CD14-positive monocyte (primary cell): ENCODE measurements around the gene NIF3L1. TPM values are rescaled to one million over a fixed set of nuclear protein-coding genes. Genes with fewer than 3 reads are reported as not detected.

Experiments used
- DNase-seq, 3 donors: peaks; one replicate each; pipeline ENCODE4 v3.0.0-alpha.2; 2011 to 2022
- H2AFZ ChIP-seq: 2 replicates; pipeline ENCODE4 v1.6.0; 2012; ENCODE audit warnings: mild to moderate bottlenecking, low read depth, low read length, inconsistent platforms; ENCODE audit not compliant: insufficient read depth, poor library complexity, severe bottlenecking
- H3K27ac ChIP-seq, 2 donors: 1 replicate in 1 of 2; 2 replicates in 1 of 2; pipeline ENCODE4 v1.5.1; 2012 to 2013; ENCODE audit warnings: low read length in 2 of 2, control low read depth in 1 of 2, inconsistent platforms in 1 of 2, low read depth in 1 of 2, mild to moderate bottlenecking in 1 of 2
- H3K27me3 ChIP-seq, 2 donors: one replicate each; pipeline versions ENCODE4 v1.6.0 to v1.6.1; 2011 to 2013; ENCODE audit warnings: low read length in 2 of 2; ENCODE audit not compliant: control insufficient read depth in 2 of 2, insufficient read depth in 2 of 2
- H3K36me3 ChIP-seq, 2 donors: replicated peaks in 1 of 2; 1 replicate in 1 of 2; 2 replicates in 1 of 2; pipeline versions ENCODE4 v1.5.1 to v1.6.1; 2012 to 2013; ENCODE audit warnings: low read length in 2 of 2, control low read depth in 1 of 2, inconsistent platforms in 1 of 2, mild to moderate bottlenecking in 1 of 2; ENCODE audit not compliant: insufficient read depth in 2 of 2, control insufficient read depth in 1 of 2
- H3K4me1 ChIP-seq, 2 donors: 1 replicate in 1 of 2; 2 replicates in 1 of 2; pipeline versions ENCODE4 v1.5.1 to v1.6.1; 2012 to 2013; ENCODE audit warnings: low read length in 2 of 2, control low read depth in 1 of 2, inconsistent platforms in 1 of 2, mild to moderate bottlenecking in 1 of 2, moderate library complexity in 1 of 2; ENCODE audit not compliant: insufficient read depth in 2 of 2, control insufficient read depth in 1 of 2
- H3K4me2 ChIP-seq: replicated peaks from 2 replicates; pipeline ENCODE3; 2012; ENCODE audit warnings: low read length, moderate library complexity, mild to moderate bottlenecking; ENCODE audit not compliant: poor library complexity, severe bottlenecking; ENCODE audit errors: extremely low read depth
- H3K4me3 ChIP-seq, 3 experiments: fragments of 200-600 bp in 1 of 3; sonication (generic) in 1 of 3; replicated peaks in 1 of 3; 1 replicate in 2 of 3; 2 replicates in 1 of 3; pipeline ENCODE4 v1.5.1; 2011 to 2013; ENCODE audit warnings: low read length in 3 of 3, mild to moderate bottlenecking in 3 of 3, control low read depth in 2 of 3, low read depth in 2 of 3, inconsistent platforms in 1 of 3, moderate library complexity in 1 of 3
- H3K79me2 ChIP-seq: 2 replicates; pipeline ENCODE4 v1.6.0; 2012; ENCODE audit warnings: mild to moderate bottlenecking, control low read depth, inconsistent platforms, low read length, moderate library complexity; ENCODE audit not compliant: insufficient read depth
- H3K9ac ChIP-seq: 2 replicates; pipeline ENCODE4 v1.6.0; 2017; ENCODE audit warnings: low read length, mild to moderate bottlenecking; ENCODE audit not compliant: insufficient read depth, poor library complexity, severe bottlenecking
- H3K9me3 ChIP-seq, 2 donors: replicated peaks in 1 of 2; 1 replicate in 1 of 2; 2 replicates in 1 of 2; pipeline versions ENCODE4 v1.5.1 to v1.6.1; 2012 to 2013; ENCODE audit warnings: low read length in 2 of 2, control low read depth in 1 of 2; ENCODE audit not compliant: control insufficient read depth in 1 of 2, insufficient read depth in 1 of 2
- H4K20me1 ChIP-seq: 2 replicates; pipeline ENCODE4 v1.6.0; 2012; ENCODE audit warnings: mild to moderate bottlenecking, low read length, control low read depth, moderate library complexity; ENCODE audit not compliant: insufficient read depth
- H3K27ac Mint-ChIP-seq, 7 donors: one replicate each; pipeline ENCODE4 v1.8.0; 2020; ENCODE audit warnings: mild to moderate bottlenecking in 7 of 7, mixed read lengths in 7 of 7, moderate library complexity in 6 of 7, inconsistent platforms in 2 of 7
- H3K27me3 Mint-ChIP-seq, 3 donors: one replicate each; pipeline ENCODE4 v1.8.0; 2021 to 2022; ENCODE audit warnings: low read depth in 3 of 3, mild to moderate bottlenecking in 3 of 3, mixed read lengths in 3 of 3, moderate library complexity in 3 of 3, inconsistent platforms in 1 of 3
- H3K36me3 Mint-ChIP-seq, 2 donors: one replicate each; pipeline ENCODE4 v1.8.0; 2020; ENCODE audit warnings: mixed read lengths in 2 of 2, inconsistent platforms in 1 of 2, mild to moderate bottlenecking in 1 of 2
- H3K4me1 Mint-ChIP-seq: one replicate; pipeline ENCODE4 v1.8.0; 2020; ENCODE audit warnings: mild to moderate bottlenecking, mixed read lengths
- H3K4me3 Mint-ChIP-seq, 2 donors: one replicate each; pipeline ENCODE4 v1.8.0; 2020; ENCODE audit warnings: mild to moderate bottlenecking in 2 of 2, mixed read lengths in 2 of 2, moderate library complexity in 1 of 2
- H3K9me3 Mint-ChIP-seq, 7 donors: one replicate each; pipeline ENCODE4 v1.8.0; 2020 to 2022; ENCODE audit warnings: mixed read lengths in 7 of 7, mild to moderate bottlenecking in 6 of 7, moderate library complexity in 6 of 7, inconsistent platforms in 2 of 7
- WGBS: methylation state at CpG from one replicate; pipeline ENCODE4 v1.1.5; 2013; ENCODE audit warnings: missing lambda C conversion rate; ENCODE audit not compliant: insufficient coverage; 5-methylcytosine and 5-hydroxymethylcytosine counted together
- intact Hi-C, 2 donors: fragments of 100-400 bp; cut with micrococcal nuclease; formaldehyde crosslinking; loops; one replicate each; pipeline versions ENCODE4 v1.15.0 to v1.15.1; 2023
- polyA plus RNA-seq, 3 donors: library from polyadenylated mRNA; depleted of rRNA in 1 of 3; unstranded in 2 of 3; stranded (reverse) in 1 of 3; fragments of 300-500 nt in 2 of 3; fragments of >200 nt in 1 of 3; fragmentation: Illumina TruSeq in 2 of 3; gene quantifications; 1 replicate in 2 of 3; 2 replicates in 1 of 3; pipeline ENCODE4 v1.2.3, GENCODE V29; 2012 to 2021
- TF ChIP-seq, protein P1 (sequence below): fragments of 200-600 bp; IDR thresholded peaks from one replicate; pipeline ENCODE4 v1.8.0; 2022; ENCODE audit warnings: antibody characterized with exemption, mild to moderate bottlenecking

NIF3L1 gene
- polyA plus RNA-seq, 3 donors = 16.2 to 18.0 (median 16.9) TPM

DNA sequence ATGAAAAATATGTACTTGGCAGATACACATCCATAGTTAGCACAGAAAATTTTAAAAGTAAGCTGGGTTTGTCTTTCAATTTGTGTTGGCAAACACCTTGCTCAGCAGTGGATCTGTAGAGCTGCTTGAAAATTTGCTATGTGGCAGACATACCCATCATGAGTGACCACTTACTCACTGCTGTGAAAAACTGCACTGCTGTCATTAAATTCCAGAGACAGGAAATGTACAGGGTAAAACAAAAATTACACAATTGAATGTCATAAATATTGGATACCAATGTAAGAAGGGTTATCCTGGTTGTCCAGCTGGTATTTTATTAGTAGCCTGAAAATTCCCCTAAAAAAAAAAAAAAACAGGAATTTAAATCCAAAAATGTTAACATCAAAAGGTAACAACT lies 24.5 kb downstream of the NIF3L1 start:
- H3K27me3 ChIP-seq = no peaks in the 10 kb centered on the region
- no peak overlapping the region for H3K4me3 Mint-ChIP-seq
- peaks cover 63 to 86% of the 10 kb centered on the region in 2 donors for H3K36me3 Mint-ChIP-seq

DNA sequence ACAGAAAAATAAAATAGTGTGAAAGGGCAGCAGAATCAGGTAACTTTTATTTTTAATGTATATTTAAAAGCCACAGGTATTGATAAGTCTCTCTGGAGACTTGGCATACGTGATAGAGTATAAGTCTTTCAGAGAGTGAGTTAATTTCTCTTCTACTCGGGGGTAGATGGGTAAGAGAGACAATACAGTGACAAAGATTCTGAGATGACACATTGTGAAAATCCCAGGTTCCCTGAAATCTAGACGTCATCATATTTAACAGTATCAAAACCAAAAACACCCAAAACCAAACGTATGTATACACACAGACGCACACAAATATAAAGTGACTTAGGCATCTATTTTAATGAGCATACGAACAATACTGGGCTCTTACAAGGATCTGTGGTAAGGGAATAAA lies 33.3 kb downstream of the NIF3L1 start:
- no CpG with 5 or more reads among the region's 6 CpGs for WGBS
- Histone ChIP-seq H3K27me3 (no peaks in the 10 kb centered on the region), H3K9me3 (no peaks in the 10 kb centered on the region), H3K9ac (no peak overlapping the region), H3K27ac (no peak overlapping the region), H3K4me3 (no peak overlapping the region), H3K4me1 (no peaks in the 10 kb centered on the region), H3K36me3 (peaks cover 75 to 93% of the 10 kb centered on the region in 2 donors), H4K20me1 (no peaks in the 10 kb centered on the region), H3K4me2 (no peak overlapping the region), H3K79me2 (no peaks in the 10 kb centered on the region), H2AFZ (no peak overlapping the region)
- DNase-seq = no peak
- intact Hi-C loops = no loop called here
- no peaks in the 10 kb centered on the region for H3K4me1 Mint-ChIP-seq
- H3K27ac Mint-ChIP-seq = no peak overlapping the region
- TF ChIP-seq, protein P1, sequence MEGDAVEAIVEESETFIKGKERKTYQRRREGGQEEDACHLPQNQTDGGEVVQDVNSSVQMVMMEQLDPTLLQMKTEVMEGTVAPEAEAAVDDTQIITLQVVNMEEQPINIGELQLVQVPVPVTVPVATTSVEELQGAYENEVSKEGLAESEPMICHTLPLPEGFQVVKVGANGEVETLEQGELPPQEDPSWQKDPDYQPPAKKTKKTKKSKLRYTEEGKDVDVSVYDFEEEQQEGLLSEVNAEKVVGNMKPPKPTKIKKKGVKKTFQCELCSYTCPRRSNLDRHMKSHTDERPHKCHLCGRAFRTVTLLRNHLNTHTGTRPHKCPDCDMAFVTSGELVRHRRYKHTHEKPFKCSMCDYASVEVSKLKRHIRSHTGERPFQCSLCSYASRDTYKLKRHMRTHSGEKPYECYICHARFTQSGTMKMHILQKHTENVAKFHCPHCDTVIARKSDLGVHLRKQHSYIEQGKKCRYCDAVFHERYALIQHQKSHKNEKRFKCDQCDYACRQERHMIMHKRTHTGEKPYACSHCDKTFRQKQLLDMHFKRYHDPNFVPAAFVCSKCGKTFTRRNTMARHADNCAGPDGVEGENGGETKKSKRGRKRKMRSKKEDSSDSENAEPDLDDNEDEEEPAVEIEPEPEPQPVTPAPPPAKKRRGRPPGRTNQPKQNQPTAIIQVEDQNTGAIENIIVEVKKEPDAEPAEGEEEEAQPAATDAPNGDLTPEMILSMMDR = no peak
- H3K4me3 Mint-ChIP-seq = no peak overlapping the region
- H3K27me3 Mint-ChIP-seq = no peaks in the 10 kb centered on the region
- peaks cover 0 to 1% (median 0%) of the 10 kb centered on the region in 7 donors for H3K9me3 Mint-ChIP-seq
- H3K36me3 Mint-ChIP-seq = peaks cover 66 to 75% of the 10 kb centered on the region in 2 donors

More for the DNA sequence above, 24.5 kb downstream of the NIF3L1 start:
- Histone ChIP-seq H3K4me3 (no peak overlapping the region), H4K20me1 (no peaks in the 10 kb centered on the region), H2AFZ (no peak overlapping the region), H3K27ac (no peak overlapping the region), H3K4me2 (no peak overlapping the region), H3K9me3 (no peaks in the 10 kb centered on the region), H3K79me2 (no peaks in the 10 kb centered on the region), H3K9ac (no peak overlapping the region), H3K4me1 (no peaks in the 10 kb centered on the region), H3K36me3 (peaks cover 70 to 91% of the 10 kb centered on the region in 2 donors)
- Mint-ChIP-seq H3K27me3 (peaks cover 0 to 2% (median 0%) of the 10 kb centered on the region in 3 donors), H3K27ac (no peak overlapping the region), H3K9me3 (peaks cover 0 to 1% (median 0%) of the 10 kb centered on the region in 7 donors), H3K4me1 (no peaks in the 10 kb centered on the region)
- TF ChIP-seq, protein P1 = no peak
- intact Hi-C loops = no loop called here
- DNase-seq = no peak
